SK-N-DZ (cell line): ENCODE results near the gene IL21.
A peak's percentile ranks its signal among the peaks of the same experiment; 100 is the strongest.
"Not testable (repeated sequence)": the region's sequence is repeated elsewhere in the genome, so short reads cannot be mapped to it uniquely, and the experiment has no call there.

Source experiments
- DNase-seq: peaks from one replicate; pipeline ENCODE4 v3.0.0-alpha.2; 2015; ENCODE audit warnings: low spot score

IL21 gene

GRCh38 chr4:122577808-122578781, 42.8 kb downstream of the IL21 start:
- DNase-seq, result peak; percentile 24

- no peak for DNase-seq
Measured at GRCh38 chr4:122577189-122577553, 43.7 kb downstream of the IL21 start.

GRCh38 chr4:122576261-122577188, 44.3 kb downstream of the IL21 start:
- DNase-seq, result peak; percentile 29

GRCh38 chr4:122574347-122574746, 46.5 kb downstream of the IL21 start:
- DNase-seq, result not testable (repeated sequence)

GRCh38 chr4:122562449-122562848, 58.4 kb downstream of the IL21 start:
- DNase-seq, result no peak
